Panc1 (cell line): ENCODE measurements around the gene UBE2Q2. TPM values are rescaled to one million over a fixed set of nuclear protein-coding genes. Genes with fewer than 3 reads are reported as not detected.

ENCODE experiments used
- ATAC-seq: fragments of 200-7000 bp; cut with Tn5 transposase; 2 replicates; pipeline ENCODE4 v1.9.1; 2020; ENCODE audit warnings: mild to moderate bottlenecking, moderate library complexity
- BruUV-seq: library from RNA; stranded (reverse); fragments of 400-500 nt; replicated peaks from 2 replicates; lab custom pipeline; 2021; lab: Mats Ljungman, UMichigan
- CTCF ChIA-PET: fragments of 300-600 bp; sonication (Branson Sonifier 250); formaldehyde crosslinking; loops from one replicate; lab custom pipeline; 2022; ENCODE audit warnings: antibody characterized with exemption; lab: Charles Lee
- POLR2A ChIA-PET: fragments of 300-600 bp; sonication (Branson Sonifier 250); formaldehyde crosslinking; loops from one replicate; lab custom pipeline; 2022; ENCODE audit warnings: antibody characterized with exemption; lab: Charles Lee
- DNase-seq: peaks from one replicate; pipeline ENCODE4 v3.0.0-alpha.2; 2010; ENCODE audit warnings: low read depth, low spot score
- H3K27ac ChIP-seq: 2 replicates; pipeline ENCODE4 v1.5.1; 2011; ENCODE audit warnings: mild to moderate bottlenecking, low read length, inconsistent platforms
- H3K27me3 ChIP-seq: fragments of 200-500 bp; sonication (Bioruptor generic); 2 replicates; pipeline ENCODE4 v1.6.0; 2014; ENCODE audit warnings: low read length, inconsistent platforms; ENCODE audit not compliant: control insufficient read depth, insufficient read depth
- H3K36me3 ChIP-seq: fragments of 200-500 bp; sonication (Bioruptor generic); 2 replicates; pipeline ENCODE4 v1.5.1; 2014; ENCODE audit warnings: inconsistent platforms, mild to moderate bottlenecking, low read length, moderate library complexity; ENCODE audit not compliant: control insufficient read depth, insufficient read depth
- H3K4me1 ChIP-seq: 2 replicates; pipeline ENCODE4 v1.5.1; 2011; ENCODE audit warnings: inconsistent platforms, mild to moderate bottlenecking, low read length, moderate library complexity; ENCODE audit not compliant: control insufficient read depth, insufficient read depth
- H3K4me3 ChIP-seq, 2 experiments: 2 replicates each; pipeline ENCODE4 v1.5.1; 2011 to 2012; ENCODE audit warnings: low read depth in 2 of 2, low read length in 2 of 2, mild to moderate bottlenecking in 2 of 2, inconsistent platforms in 1 of 2, moderate library complexity in 1 of 2
- H3K9me3 ChIP-seq: fragments of 200-500 bp; sonication (Bioruptor generic); 2 replicates; pipeline ENCODE4 v1.5.1; 2014; ENCODE audit warnings: low read depth, mild to moderate bottlenecking, inconsistent platforms, low read length, moderate library complexity; ENCODE audit not compliant: control insufficient read depth, insufficient read depth
- POLR2AphosphoS5 ChIP-seq: IDR thresholded peaks from 2 replicates; pipeline ENCODE4 v1.6.1; 2012; ENCODE audit warnings: mild to moderate bottlenecking, low read depth, low read length, moderate library complexity
- SIN3A ChIP-seq: IDR thresholded peaks from 2 replicates; pipeline ENCODE4 v1.6.1; 2012; ENCODE audit warnings: low read depth, mild to moderate bottlenecking, low read length, moderate library complexity, borderline replicate concordance; ENCODE audit not compliant: insufficient read depth
- TCF7L2 ChIP-seq: IDR thresholded peaks from 2 replicates; pipeline ENCODE4 v1.6.1; 2011; ENCODE audit warnings: mild to moderate bottlenecking, low read depth, low read length, inconsistent platforms
- in situ Hi-C: cut with HindIII; loops from 2 replicates; pipeline ENCODE4 v1.10.0; 2016; ENCODE audit warnings: low sequenced_read_pairs, low pct_unique_long_range_greater_than_20kb
- intact Hi-C: fragments of 100-400 bp; cut with micrococcal nuclease; formaldehyde crosslinking; loops from one replicate; pipeline ENCODE4 v1.10.0; 2022; ENCODE audit not compliant: unreplicated experiment
- total RNA-seq: library from RNA; stranded (reverse); gene quantifications from one replicate; pipeline ENCODE4 v1.2.1, GENCODE V29; 2021; ENCODE audit not compliant: unreplicated experiment
- TF ChIP-seq, protein P1 (sequence below): fragments of 450-650 bp; IDR thresholded peaks from 2 replicates; pipeline ENCODE4 v1.5.1; 2017; ENCODE audit warnings: mild to moderate bottlenecking
- TF ChIP-seq, protein P2 (sequence below), 2 experiments: IDR thresholded peaks; 2 replicates each; pipeline ENCODE4 v1.6.1; 2011 to 2012; ENCODE audit warnings: low read depth in 2 of 2, control low read depth in 1 of 2, low read length in 1 of 2, mild to moderate bottlenecking in 1 of 2, moderate library complexity in 1 of 2; ENCODE audit not compliant: insufficient read depth in 1 of 2

The UBE2Q2 gene
- total RNA-seq, 1 experiment from 2014 or later, result 39.2 TPM

DNA sequence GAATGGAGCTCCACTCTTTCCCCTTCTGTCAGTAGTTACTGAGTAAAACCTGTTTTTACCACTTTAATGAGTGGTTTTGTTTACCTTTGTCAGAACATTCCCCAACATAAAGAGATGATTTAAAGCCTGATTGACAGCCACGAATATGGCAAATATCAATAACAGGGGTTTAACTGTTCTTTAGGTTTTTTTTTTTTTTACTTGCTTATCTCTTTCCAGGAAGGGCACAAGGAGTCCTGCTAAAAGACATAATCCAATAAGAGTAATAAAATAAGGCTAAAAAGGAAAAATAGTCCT, 11.5 kb upstream of the UBE2Q2 start:
- CTCF ChIA-PET, result no interaction called here
- in situ Hi-C loops, result no loop called here
- TF ChIP-seq, protein P1, sequence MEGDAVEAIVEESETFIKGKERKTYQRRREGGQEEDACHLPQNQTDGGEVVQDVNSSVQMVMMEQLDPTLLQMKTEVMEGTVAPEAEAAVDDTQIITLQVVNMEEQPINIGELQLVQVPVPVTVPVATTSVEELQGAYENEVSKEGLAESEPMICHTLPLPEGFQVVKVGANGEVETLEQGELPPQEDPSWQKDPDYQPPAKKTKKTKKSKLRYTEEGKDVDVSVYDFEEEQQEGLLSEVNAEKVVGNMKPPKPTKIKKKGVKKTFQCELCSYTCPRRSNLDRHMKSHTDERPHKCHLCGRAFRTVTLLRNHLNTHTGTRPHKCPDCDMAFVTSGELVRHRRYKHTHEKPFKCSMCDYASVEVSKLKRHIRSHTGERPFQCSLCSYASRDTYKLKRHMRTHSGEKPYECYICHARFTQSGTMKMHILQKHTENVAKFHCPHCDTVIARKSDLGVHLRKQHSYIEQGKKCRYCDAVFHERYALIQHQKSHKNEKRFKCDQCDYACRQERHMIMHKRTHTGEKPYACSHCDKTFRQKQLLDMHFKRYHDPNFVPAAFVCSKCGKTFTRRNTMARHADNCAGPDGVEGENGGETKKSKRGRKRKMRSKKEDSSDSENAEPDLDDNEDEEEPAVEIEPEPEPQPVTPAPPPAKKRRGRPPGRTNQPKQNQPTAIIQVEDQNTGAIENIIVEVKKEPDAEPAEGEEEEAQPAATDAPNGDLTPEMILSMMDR, result no peak
- TF ChIP-seq SIN3A (no peak), POLR2AphosphoS5 (no peak), TCF7L2 (no peak)
- TF ChIP-seq, protein P2, sequence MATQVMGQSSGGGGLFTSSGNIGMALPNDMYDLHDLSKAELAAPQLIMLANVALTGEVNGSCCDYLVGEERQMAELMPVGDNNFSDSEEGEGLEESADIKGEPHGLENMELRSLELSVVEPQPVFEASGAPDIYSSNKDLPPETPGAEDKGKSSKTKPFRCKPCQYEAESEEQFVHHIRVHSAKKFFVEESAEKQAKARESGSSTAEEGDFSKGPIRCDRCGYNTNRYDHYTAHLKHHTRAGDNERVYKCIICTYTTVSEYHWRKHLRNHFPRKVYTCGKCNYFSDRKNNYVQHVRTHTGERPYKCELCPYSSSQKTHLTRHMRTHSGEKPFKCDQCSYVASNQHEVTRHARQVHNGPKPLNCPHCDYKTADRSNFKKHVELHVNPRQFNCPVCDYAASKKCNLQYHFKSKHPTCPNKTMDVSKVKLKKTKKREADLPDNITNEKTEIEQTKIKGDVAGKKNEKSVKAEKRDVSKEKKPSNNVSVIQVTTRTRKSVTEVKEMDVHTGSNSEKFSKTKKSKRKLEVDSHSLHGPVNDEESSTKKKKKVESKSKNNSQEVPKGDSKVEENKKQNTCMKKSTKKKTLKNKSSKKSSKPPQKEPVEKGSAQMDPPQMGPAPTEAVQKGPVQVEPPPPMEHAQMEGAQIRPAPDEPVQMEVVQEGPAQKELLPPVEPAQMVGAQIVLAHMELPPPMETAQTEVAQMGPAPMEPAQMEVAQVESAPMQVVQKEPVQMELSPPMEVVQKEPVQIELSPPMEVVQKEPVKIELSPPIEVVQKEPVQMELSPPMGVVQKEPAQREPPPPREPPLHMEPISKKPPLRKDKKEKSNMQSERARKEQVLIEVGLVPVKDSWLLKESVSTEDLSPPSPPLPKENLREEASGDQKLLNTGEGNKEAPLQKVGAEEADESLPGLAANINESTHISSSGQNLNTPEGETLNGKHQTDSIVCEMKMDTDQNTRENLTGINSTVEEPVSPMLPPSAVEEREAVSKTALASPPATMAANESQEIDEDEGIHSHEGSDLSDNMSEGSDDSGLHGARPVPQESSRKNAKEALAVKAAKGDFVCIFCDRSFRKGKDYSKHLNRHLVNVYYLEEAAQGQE (IDR thresholded peaks at IDR 0.05; ENCODE audit: insufficient read depth in 1 of 2, low read depth in 2 of 2, low read length in 1 of 2), result no peak
- POLR2A ChIA-PET, result no interaction called here
- no TSS peak for BruUV-seq
- ATAC-seq (no peak), DNase-seq (no peak)
- Histone ChIP-seq H3K9me3 (no peaks in the 10 kb centered on the region), H3K4me3 (no peak overlapping the region), H3K36me3 (no peaks in the 10 kb centered on the region), H3K4me1 (no peaks in the 10 kb centered on the region), H3K27ac (no peak overlapping the region), H3K27me3 (no peaks in the 10 kb centered on the region)
- intact Hi-C loops, result loop anchor here (10.0 kb wide), 1 partner anchor 233 kb away; no protein-coding TSS in a partner anchor

DNA sequence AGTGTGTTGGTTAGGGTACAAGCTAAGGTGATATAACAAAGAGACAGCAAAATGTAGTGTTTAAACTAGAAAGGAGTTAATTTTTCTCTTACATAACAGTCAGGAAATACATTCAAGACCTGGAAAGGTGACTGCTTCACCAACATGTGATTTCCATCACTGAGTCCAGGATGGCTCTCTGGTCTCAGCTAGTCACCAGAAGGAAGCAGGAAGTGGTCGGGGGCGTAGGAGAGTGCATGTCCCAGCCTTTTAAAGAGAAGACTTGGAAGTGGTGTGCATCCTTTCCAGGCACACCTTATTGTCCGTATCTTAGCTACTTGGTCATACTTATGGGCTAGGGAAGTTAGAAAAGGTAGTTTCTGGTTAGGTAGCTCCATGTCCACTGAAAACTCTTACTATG, 11.1 kb upstream of the UBE2Q2 start:
- Histone ChIP-seq H3K36me3 (no peaks in the 10 kb centered on the region), H3K9me3 (no peaks in the 10 kb centered on the region), H3K27ac (no peak overlapping the region), H3K4me3 (no peak overlapping the region), H3K4me1 (no peaks in the 10 kb centered on the region), H3K27me3 (no peaks in the 10 kb centered on the region)
- no peak for ATAC-seq
- no peak for DNase-seq
- CTCF ChIA-PET, result no interaction called here
- POLR2A ChIA-PET, result no interaction called here
- intact Hi-C loops (loop anchor here (10.0 kb wide), 1 partner anchor 233 kb away; no protein-coding TSS in a partner anchor), in situ Hi-C loops (no loop called here)
- TF ChIP-seq, protein P2 (IDR thresholded peaks at IDR 0.05; ENCODE audit: insufficient read depth in 1 of 2, low read depth in 2 of 2, low read length in 1 of 2), result no peak
- no peak for TF ChIP-seq SIN3A
- TF ChIP-seq, protein P1, result no peak
- TF ChIP-seq POLR2AphosphoS5, result no peak
- no peak for TF ChIP-seq TCF7L2
- no TSS peak for BruUV-seq
